HCT116 (cell line): Measurements from ENCODE around the gene PIAS2.

Experiments
- CTCF ChIP-seq, 3 experiments: fragments of 200-600 bp in 1 of 3; sonication (generic) in 1 of 3; IDR thresholded peaks in 2 of 3; conservative IDR thresholded peaks in 1 of 3; 2 replicates each; pipeline ENCODE4 v1.5.1; 2012 to 2017; ENCODE audit warnings: low read depth in 2 of 3, low read length in 2 of 3, antibody characterized with exemption in 1 of 3, borderline replicate concordance in 1 of 3, control low read depth in 1 of 3, mild to moderate bottlenecking in 1 of 3, mixed read lengths in 1 of 3, mixed run types in 1 of 3, moderate library complexity in 1 of 3; ENCODE audit not compliant: insufficient read depth in 1 of 3
- EGR1 ChIP-seq: IDR thresholded peaks from 2 replicates; pipeline ENCODE4 v1.6.1; 2012; ENCODE audit warnings: low read depth
- EZH2 ChIP-seq: fragments of 200-600 bp; sonication (generic); IDR thresholded peaks from 2 replicates; pipeline ENCODE4 v1.6.1; 2017; ENCODE audit warnings: antibody characterized with exemption, mixed run types
- EZH2phosphoT487 ChIP-seq: fragments of 200-600 bp; IDR thresholded peaks from 2 replicates; pipeline ENCODE4 v1.6.1; 2018; ENCODE audit warnings: antibody characterized with exemption, borderline replicate concordance
- POLR2A ChIP-seq: IDR thresholded peaks from 2 replicates; pipeline ENCODE4 v1.7.0; 2011; ENCODE audit warnings: borderline replicate concordance; ENCODE audit not compliant: insufficient read depth, insufficient read length; ENCODE audit errors: extremely low read depth
- YY1 ChIP-seq: IDR thresholded peaks from 2 replicates; pipeline ENCODE4 v1.6.1; 2011; ENCODE audit warnings: low read length, low read depth, moderate library complexity, mild to moderate bottlenecking; ENCODE audit not compliant: insufficient replicate concordance; ENCODE audit errors: extremely low read depth

- TF ChIP-seq POLR2A (no peak), YY1 (no peak), CTCF (IDR thresholded peaks at IDR 0.05 in 2 of 3, conservative IDR thresholded peaks at IDR 0.05 in 1 of 3; ENCODE audit: borderline replicate concordance in 1 of 3, insufficient read depth in 1 of 3, low read depth in 2 of 3, low read length in 2 of 3) (no peak), EGR1 (no peak), EZH2phosphoT487 (no peak), EZH2 (no peak)
Observed at GRCh38 chr18:46768166-46768921, 149.0 kb downstream of the PIAS2 start.
